Tibial nerve (tissue), 4 donors: ENCODE data around the gene TMED3. TPM values are rescaled to one million over a fixed set of nuclear protein-coding genes. Genes with fewer than 3 reads are reported as not detected.

ENCODE experiments used
- DNase-seq, 2 donors: peaks; one replicate each; pipeline ENCODE4 v3.0.0-alpha.2; 2019; ENCODE audit warnings: low spot score in 2 of 2
- H3K27ac ChIP-seq, 4 donors: fragments of 200-600 bp; sonication (generic) in 3 of 4; one replicate each; pipeline ENCODE4 v1.5.1; 2017 to 2019; ENCODE audit warnings: mild to moderate bottlenecking in 1 of 4
- H3K27me3 ChIP-seq, 2 donors: fragments of 200-600 bp; sonication (generic) in 1 of 2; one replicate each; pipeline versions ENCODE4 v1.5.1 to v1.6.0; 2017 to 2019
- H3K36me3 ChIP-seq, 3 donors: fragments of 200-600 bp; sonication (generic); one replicate each; pipeline ENCODE4 v1.5.1; 2018 to 2019
- H3K4me1 ChIP-seq, 4 donors: fragments of 200-600 bp; sonication (generic) in 3 of 4; one replicate each; pipeline ENCODE4 v1.5.1; 2017 to 2019
- H3K4me3 ChIP-seq, 4 donors: fragments of 200-600 bp; sonication (generic) in 3 of 4; one replicate each; pipeline ENCODE4 v1.5.1; 2017 to 2019; ENCODE audit warnings: mild to moderate bottlenecking in 1 of 4, moderate library complexity in 1 of 4
- H3K9me3 ChIP-seq, 4 donors: fragments of 200-600 bp; sonication (generic) in 3 of 4; one replicate each; pipeline ENCODE4 v1.5.1; 2017 to 2019
- EP300 ChIP-seq, 2 donors: sonication (generic); formaldehyde crosslinking; IDR thresholded peaks; one replicate each; pipeline ENCODE4 v1.6.1; 2017; ENCODE audit warnings: antibody characterized with exemption in 2 of 2, mild to moderate bottlenecking in 1 of 2
- POLR2A ChIP-seq, 2 donors: fragments of 450-650 bp; IDR thresholded peaks; one replicate each; pipeline ENCODE4 v1.6.1; 2017; ENCODE audit warnings: antibody characterized with exemption in 2 of 2, mild to moderate bottlenecking in 2 of 2, moderate library complexity in 2 of 2
- WGBS, 2 donors: methylation state at CpG; one replicate each; pipeline ENCODE4 v1.1.5; 2018; 5-methylcytosine and 5-hydroxymethylcytosine counted together
- total RNA-seq, 4 donors: library from RNA; depleted of rRNA; stranded (reverse); fragments of >200 nt; gene quantifications; one replicate each; pipeline ENCODE4 v1.1.0, GENCODE V29; 2016
- TF ChIP-seq, protein P1 (sequence below), 5 experiments: fragments of 200-600 bp in 3 of 5; fragments of 450-650 bp in 2 of 5; sonication (generic) in 3 of 5; IDR thresholded peaks; one replicate each; pipeline ENCODE4 v1.5.1; 2016 to 2019; ENCODE audit warnings: antibody characterized with exemption in 5 of 5, mild to moderate bottlenecking in 3 of 5, moderate library complexity in 2 of 5

Gene TMED3
- total RNA-seq, 4 donors from 2014 or later, result 18.0 to 26.3 (median 23.4) TPM

DNA sequence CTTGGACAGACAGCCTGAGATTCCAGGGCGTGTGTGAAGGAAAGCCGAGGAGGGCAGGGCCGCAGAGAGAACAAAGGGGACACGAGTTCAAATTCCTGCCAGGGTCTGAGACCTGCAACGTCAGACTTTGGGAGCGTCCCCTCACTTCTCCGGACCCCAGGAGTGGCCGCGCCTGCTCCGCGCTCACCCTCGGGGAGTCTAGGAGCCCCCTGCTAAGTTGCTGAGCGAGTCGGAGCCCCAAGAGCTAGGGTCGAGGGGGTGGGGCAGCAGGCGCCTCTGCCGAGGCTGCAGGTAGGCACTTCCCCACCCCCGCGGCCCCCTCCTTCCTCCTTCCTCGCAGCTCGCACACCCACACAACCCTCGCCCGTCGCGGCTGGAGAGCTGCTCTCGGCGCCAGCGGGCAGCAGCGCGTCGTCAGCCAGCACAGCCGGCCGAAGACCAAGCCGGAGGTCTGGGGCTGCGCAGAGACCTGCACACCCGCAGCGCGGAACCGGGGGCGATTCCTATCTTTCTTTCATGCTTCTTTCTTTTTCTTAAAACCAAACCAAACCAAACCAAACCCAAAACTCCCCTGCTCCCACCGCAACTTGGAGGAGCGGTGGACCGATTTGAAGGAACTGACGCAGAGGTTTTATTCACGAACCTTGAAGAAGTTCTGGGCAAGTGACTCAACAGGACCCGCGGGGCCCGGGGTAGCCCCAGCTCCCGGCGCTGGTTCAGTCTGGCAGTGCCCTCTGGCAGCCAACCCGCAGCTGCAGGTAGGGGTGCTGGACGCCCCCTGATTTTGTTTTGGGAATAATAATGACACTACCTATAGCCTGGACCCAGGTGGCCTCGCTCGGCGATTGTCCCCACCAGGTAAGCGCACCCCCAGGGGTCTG, 28.3 kb upstream of the TMED3 start, which contains the start of gene ANKRD34C:
Gene ANKRD34C, plus strand, starts transcription at position 352 of the 881 bp plus-strand sequence. CDS start 10,563 bp downstream, outside the sequence.
- H3K36me3 ChIP-seq, result no peaks in the 10 kb centered on the region
- WGBS, 2 donors, result 10 to 12% methylated on average over 53 to 55 of the region's 56 CpGs
- DNase-seq, result no peak
- no peak within 1 kb of the TSS for H3K27ac ChIP-seq
- H3K4me3 ChIP-seq, result no peak within 1 kb of the TSS
- peaks cover 0 to 8% (median 0%) of the 10 kb centered on the region in 4 donors for H3K4me1 ChIP-seq
- TF ChIP-seq, protein P1, sequence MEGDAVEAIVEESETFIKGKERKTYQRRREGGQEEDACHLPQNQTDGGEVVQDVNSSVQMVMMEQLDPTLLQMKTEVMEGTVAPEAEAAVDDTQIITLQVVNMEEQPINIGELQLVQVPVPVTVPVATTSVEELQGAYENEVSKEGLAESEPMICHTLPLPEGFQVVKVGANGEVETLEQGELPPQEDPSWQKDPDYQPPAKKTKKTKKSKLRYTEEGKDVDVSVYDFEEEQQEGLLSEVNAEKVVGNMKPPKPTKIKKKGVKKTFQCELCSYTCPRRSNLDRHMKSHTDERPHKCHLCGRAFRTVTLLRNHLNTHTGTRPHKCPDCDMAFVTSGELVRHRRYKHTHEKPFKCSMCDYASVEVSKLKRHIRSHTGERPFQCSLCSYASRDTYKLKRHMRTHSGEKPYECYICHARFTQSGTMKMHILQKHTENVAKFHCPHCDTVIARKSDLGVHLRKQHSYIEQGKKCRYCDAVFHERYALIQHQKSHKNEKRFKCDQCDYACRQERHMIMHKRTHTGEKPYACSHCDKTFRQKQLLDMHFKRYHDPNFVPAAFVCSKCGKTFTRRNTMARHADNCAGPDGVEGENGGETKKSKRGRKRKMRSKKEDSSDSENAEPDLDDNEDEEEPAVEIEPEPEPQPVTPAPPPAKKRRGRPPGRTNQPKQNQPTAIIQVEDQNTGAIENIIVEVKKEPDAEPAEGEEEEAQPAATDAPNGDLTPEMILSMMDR (IDR thresholded peaks at IDR 0.05), result no peak
- TF ChIP-seq POLR2A (IDR thresholded peaks at IDR 0.05), result no peak
- no peak for TF ChIP-seq EP300 (IDR thresholded peaks at IDR 0.05)
- peaks cover 0 to 13% (median 0%) of the 10 kb centered on the region in 4 donors for H3K9me3 ChIP-seq
- H3K27me3 ChIP-seq, result peaks cover 0 to 39% of the 10 kb centered on the region in 2 donors

DNA sequence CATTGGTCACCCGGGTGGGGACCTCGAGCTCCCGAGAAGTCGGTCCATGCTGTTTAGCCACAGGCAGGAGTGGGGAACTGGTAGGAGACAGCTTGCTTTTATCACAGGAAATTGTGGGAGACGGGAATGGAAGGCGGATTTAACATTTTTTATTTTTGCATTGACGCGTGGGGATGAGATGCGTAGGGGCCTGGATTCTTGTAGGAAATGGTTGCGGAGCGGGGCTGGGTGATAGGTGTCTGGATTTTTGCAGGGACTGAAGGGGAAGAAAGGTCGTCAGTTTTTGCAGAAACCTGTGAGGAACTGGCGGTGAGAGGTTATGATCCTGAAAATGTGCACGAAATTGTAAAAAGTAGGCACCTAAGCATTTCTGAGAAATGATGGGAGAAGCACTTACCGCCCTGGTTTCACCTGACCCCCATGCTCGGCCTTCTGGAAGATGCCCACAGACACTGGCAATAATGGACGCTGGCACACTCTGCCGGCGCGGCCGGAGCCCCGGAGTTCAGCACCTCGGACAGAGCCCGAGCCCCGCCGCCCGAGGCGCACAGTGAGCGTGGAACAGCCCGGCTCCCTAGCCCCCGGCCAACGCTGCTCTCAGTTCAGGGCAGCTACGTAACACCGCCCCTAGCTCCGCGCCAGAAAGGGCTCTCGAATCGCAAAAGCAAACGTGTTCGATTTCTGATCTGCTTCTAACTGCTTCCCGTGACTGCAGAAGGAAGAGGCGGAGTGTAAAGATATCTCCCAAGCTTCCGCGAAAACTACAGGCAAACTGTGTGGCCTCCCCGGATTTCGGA, 27.5 kb upstream of the TMED3 start:
- DNase-seq, result no peak

DNA sequence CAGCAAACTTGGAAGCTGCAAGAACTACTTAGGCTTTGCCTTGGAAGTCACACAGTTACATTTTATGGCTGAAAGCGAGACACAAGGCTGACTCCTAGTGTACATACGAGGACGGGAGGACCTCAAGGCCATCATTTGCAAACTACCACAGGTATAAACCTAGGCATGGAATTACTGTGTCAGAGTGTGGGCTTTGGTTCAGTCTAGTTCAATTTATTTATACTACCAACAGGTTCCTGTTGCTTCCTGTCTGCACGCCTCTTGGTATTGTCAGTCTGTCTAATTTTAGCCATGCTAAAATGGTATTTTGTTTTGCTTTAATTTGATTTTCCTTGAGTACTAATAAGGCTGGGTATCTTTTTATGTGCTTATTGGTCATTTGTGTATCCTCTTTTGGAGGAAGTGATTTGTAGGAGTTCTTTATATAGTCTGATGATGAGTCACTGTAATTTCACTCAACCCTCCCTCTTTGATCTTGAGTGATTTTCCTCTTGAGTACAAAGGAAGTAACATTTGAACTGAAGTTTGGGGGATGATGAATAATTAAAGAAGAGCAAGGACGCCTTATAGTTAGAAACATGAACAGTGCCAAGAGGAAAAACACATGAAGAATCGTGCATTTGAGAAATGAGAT, 20.2 kb upstream of the TMED3 start:
- 66 to 72% methylated on average over 6 of the region's 6 CpGs for WGBS, 2 donors
- DNase-seq, result no peak
- H3K27me3 ChIP-seq, result no peaks in the 10 kb centered on the region

More for the DNA sequence above, 27.5 kb upstream of the TMED3 start:
- Histone ChIP-seq H3K36me3 (no peaks in the 10 kb centered on the region), H3K9me3 (peaks cover 0 to 13% (median 0%) of the 10 kb centered on the region in 4 donors), H3K4me3 (no peak overlapping the region), H3K27me3 (peaks cover 0 to 39% of the 10 kb centered on the region in 2 donors), H3K27ac (no peak overlapping the region), H3K4me1 (peaks cover 0 to 8% (median 0%) of the 10 kb centered on the region in 4 donors)
- TF ChIP-seq EP300 (IDR thresholded peaks at IDR 0.05) (no peak), POLR2A (IDR thresholded peaks at IDR 0.05) (no peak)
- TF ChIP-seq, protein P1 (IDR thresholded peaks at IDR 0.05), result no peak
- 13 to 21% methylated on average over 23 to 45 of the region's 46 CpGs for WGBS, 2 donors

DNA sequence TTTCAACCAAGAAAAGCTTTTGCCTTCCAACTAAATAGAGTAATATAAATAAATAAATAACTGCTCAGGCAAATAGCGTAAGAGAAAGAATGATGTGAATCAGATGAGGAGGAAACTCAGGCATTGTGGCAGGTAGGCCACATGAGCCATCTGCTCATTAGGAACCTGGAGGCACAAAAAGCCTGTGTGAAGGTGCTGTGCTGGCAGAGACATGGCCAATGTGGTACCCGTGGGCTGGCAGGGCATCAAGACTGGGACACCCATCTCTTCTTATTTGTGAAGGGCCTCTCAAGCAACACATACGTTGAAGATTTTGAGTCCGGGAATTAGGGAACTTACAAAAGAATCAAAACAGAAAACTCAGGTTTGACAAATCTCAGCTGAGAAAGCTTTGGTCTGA, 18.9 kb upstream of the TMED3 start:
- no peak for TF ChIP-seq EP300 (IDR thresholded peaks at IDR 0.05)
- TF ChIP-seq POLR2A (IDR thresholded peaks at IDR 0.05), result no peak
- TF ChIP-seq, protein P1 (IDR thresholded peaks at IDR 0.05), result no peak
- 84 to 89% methylated on average over 4 of the region's 4 CpGs for WGBS, 2 donors
- H3K4me3 ChIP-seq, result no peak overlapping the region
- no peak overlapping the region for H3K27ac ChIP-seq
- no peaks in the 10 kb centered on the region for H3K27me3 ChIP-seq
- no peaks in the 10 kb centered on the region for H3K9me3 ChIP-seq
- H3K4me1 ChIP-seq, result no peaks in the 10 kb centered on the region
- no peak for DNase-seq
- no peaks in the 10 kb centered on the region for H3K36me3 ChIP-seq

More for the DNA sequence above, 20.2 kb upstream of the TMED3 start:
- no peak overlapping the region for H3K27ac ChIP-seq
- H3K36me3 ChIP-seq, result no peaks in the 10 kb centered on the region
- H3K4me1 ChIP-seq, result no peaks in the 10 kb centered on the region
- TF ChIP-seq EP300 (IDR thresholded peaks at IDR 0.05) (no peak), POLR2A (IDR thresholded peaks at IDR 0.05) (no peak)
- no peak overlapping the region for H3K4me3 ChIP-seq
- no peaks in the 10 kb centered on the region for H3K9me3 ChIP-seq

DNA sequence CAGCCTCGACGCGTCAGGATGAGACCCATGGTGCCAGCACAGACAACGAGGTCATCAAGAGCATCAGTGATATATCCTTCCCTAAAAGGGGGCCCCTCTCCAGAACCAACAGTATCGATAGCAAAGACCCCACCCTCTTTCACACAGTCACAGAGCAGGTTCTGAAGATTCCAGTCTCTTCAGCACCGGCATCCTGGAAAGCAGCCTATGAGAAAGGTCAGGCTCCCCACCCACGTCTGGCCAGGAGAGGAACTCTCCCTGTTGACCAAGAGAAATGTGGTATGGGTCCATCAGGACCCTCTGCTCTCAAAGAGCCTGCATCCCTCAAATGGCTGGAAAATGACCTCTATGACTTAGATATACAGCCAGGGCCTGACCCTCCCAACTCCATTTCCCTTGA, 16.8 kb upstream of the TMED3 start:
- no peak for DNase-seq
- Histone ChIP-seq H3K4me3 (no peak overlapping the region), H3K27ac (no peak overlapping the region), H3K36me3 (no peaks in the 10 kb centered on the region), H3K27me3 (no peaks in the 10 kb centered on the region), H3K4me1 (no peaks in the 10 kb centered on the region), H3K9me3 (no peaks in the 10 kb centered on the region)
- WGBS, 2 donors, result 64 to 73% methylated on average over 5 to 7 of the region's 7 CpGs
- TF ChIP-seq, protein P1 (IDR thresholded peaks at IDR 0.05), result no peak
- no peak for TF ChIP-seq EP300 (IDR thresholded peaks at IDR 0.05)
- no peak for TF ChIP-seq POLR2A (IDR thresholded peaks at IDR 0.05)
